Tibial nerve (tissue), 3 donors: ENCODE results near the gene EMX1.

Source experiments
- CTCF ChIP-seq, 5 experiments: fragments of 200-600 bp in 3 of 5; fragments of 450-650 bp in 2 of 5; sonication (generic) in 3 of 5; IDR thresholded peaks; one replicate each; pipeline ENCODE4 v1.5.1; 2016 to 2019; ENCODE audit warnings: antibody characterized with exemption in 5 of 5, mild to moderate bottlenecking in 3 of 5, moderate library complexity in 2 of 5
- POLR2A ChIP-seq, 2 donors: fragments of 450-650 bp; IDR thresholded peaks; one replicate each; pipeline ENCODE4 v1.6.1; 2017; ENCODE audit warnings: antibody characterized with exemption in 2 of 2, mild to moderate bottlenecking in 2 of 2, moderate library complexity in 2 of 2

- no peak for TF ChIP-seq CTCF (IDR thresholded peaks at IDR 0.05)
- TF ChIP-seq POLR2A (IDR thresholded peaks at IDR 0.05): no peak
Observed at GRCh38 chr2:72932045-72932740, 14.9 kb downstream of the EMX1 start.
